Esophagus muscularis mucosa (tissue), 4 donors: Measurements from ENCODE around the gene MAP2K5. TPM values are rescaled to one million over a fixed set of nuclear protein-coding genes. Genes with fewer than 3 reads are reported as not detected.

Experiments used
- DNase-seq: peaks from one replicate; pipeline ENCODE4 v3.0.0-alpha.2; 2017; ENCODE audit errors: extremely low spot score
- H3K27ac ChIP-seq, 4 donors: fragments of 200-600 bp; sonication (generic); replicated peaks in 1 of 4; 1 replicate in 3 of 4; 2 replicates in 1 of 4; pipeline ENCODE4 v1.5.1; 2016 to 2019; ENCODE audit warnings: mild to moderate bottlenecking in 1 of 4
- H3K27me3 ChIP-seq, 4 donors: fragments of 200-600 bp; sonication (generic); one replicate each; pipeline versions ENCODE4 v1.5.1 to v1.6.0; 2016 to 2019
- H3K36me3 ChIP-seq, 4 donors: fragments of 200-600 bp; sonication (generic); one replicate each; pipeline ENCODE4 v1.5.1; 2016 to 2019
- H3K4me1 ChIP-seq, 4 donors: fragments of 200-600 bp; sonication (generic); one replicate each; pipeline ENCODE4 v1.5.1; 2016 to 2019
- H3K4me3 ChIP-seq, 4 donors: fragments of 200-600 bp; sonication (generic); 1 replicate in 2 of 4; 2 replicates in 2 of 4; pipeline ENCODE4 v1.5.1; 2016 to 2019; ENCODE audit warnings: mild to moderate bottlenecking in 4 of 4, moderate library complexity in 1 of 4
- H3K9me3 ChIP-seq, 4 donors: fragments of 200-600 bp; sonication (generic); 1 replicate in 3 of 4; 2 replicates in 1 of 4; pipeline ENCODE4 v1.5.1; 2016 to 2019
- CTCF ChIP-seq, 3 experiments: fragments of 200-600 bp in 2 of 3; fragments of 450-650 bp in 1 of 3; sonication (generic) in 2 of 3; IDR thresholded peaks; one replicate each; pipeline ENCODE4 v1.5.1; 2017 to 2019; ENCODE audit warnings: antibody characterized with exemption in 3 of 3, mild to moderate bottlenecking in 2 of 3, moderate library complexity in 1 of 3
- EP300 ChIP-seq: sonication (generic); formaldehyde crosslinking; IDR thresholded peaks from one replicate; pipeline ENCODE4 v1.6.1; 2017; ENCODE audit warnings: antibody characterized with exemption
- POLR2A ChIP-seq: fragments of 450-650 bp; IDR thresholded peaks from one replicate; pipeline ENCODE4 v1.6.1; 2017; ENCODE audit warnings: antibody characterized with exemption, moderate library complexity, mild to moderate bottlenecking, low read depth
- POLR2AphosphoS5 ChIP-seq, 2 donors: sonication (generic); formaldehyde crosslinking; IDR thresholded peaks; one replicate each; pipeline ENCODE4 v1.6.1; 2017; ENCODE audit warnings: antibody characterized with exemption in 2 of 2
- WGBS: methylation state at CpG from one replicate; pipeline ENCODE4 v1.1.5; 2018; 5-methylcytosine and 5-hydroxymethylcytosine counted together
- intact Hi-C: fragments of 100-400 bp; cut with DNase I; formaldehyde crosslinking; loops from one replicate; pipeline ENCODE4 v1.15.1; 2023
- total RNA-seq, 4 donors: library from RNA; depleted of rRNA; stranded (reverse); fragments of >200 nt; gene quantifications; one replicate each; pipeline versions ENCODE4 v1.1.0 to v1.2.1, GENCODE V29; 2016

MAP2K5 gene
- total RNA-seq, 4 donors from 2014 or later, result 7.8 to 11.9 (median 10.6) TPM

GRCh38 chr15:67732164-67732563 lies 189.7 kb downstream of the MAP2K5 start:
- no peaks in the 10 kb centered on the region for H3K9me3 ChIP-seq
- no peak for TF ChIP-seq POLR2AphosphoS5 (IDR thresholded peaks at IDR 0.05)
- no peak for TF ChIP-seq CTCF (IDR thresholded peaks at IDR 0.05)
- TF ChIP-seq POLR2A, result no peak
- no peak for TF ChIP-seq EP300
- DNase-seq, result no peak
- H3K27me3 ChIP-seq, result no peaks in the 10 kb centered on the region
- H3K36me3 ChIP-seq, result no peaks in the 10 kb centered on the region
- H3K27ac ChIP-seq, result no peak overlapping the region
- H3K4me3 ChIP-seq, result no peak overlapping the region
- H3K4me1 ChIP-seq, result peaks cover 0 to 20% (median 10%) of the 10 kb centered on the region in 4 donors
- intact Hi-C loops, result no loop called here

GRCh38 chr15:67732671-67733374 lies 190.3 kb downstream of the MAP2K5 start:
- no peak for DNase-seq
- H3K4me1 ChIP-seq, result peaks cover 0 to 20% (median 10%) of the 10 kb centered on the region in 4 donors
- no peaks in the 10 kb centered on the region for H3K36me3 ChIP-seq
- no peak overlapping the region for H3K4me3 ChIP-seq
- TF ChIP-seq POLR2AphosphoS5 (IDR thresholded peaks at IDR 0.05) (no peak), CTCF (IDR thresholded peaks at IDR 0.05) (no peak), POLR2A (no peak), EP300 (no peak)
- no peaks in the 10 kb centered on the region for H3K27me3 ChIP-seq
- intact Hi-C loops, result no loop called here
- H3K27ac ChIP-seq, result no peak overlapping the region
- 83% methylated on average over 14 of the region's 14 CpGs for WGBS
- no peaks in the 10 kb centered on the region for H3K9me3 ChIP-seq

- no peak for TF ChIP-seq EP300
- no peak for TF ChIP-seq POLR2A
- TF ChIP-seq CTCF (IDR thresholded peaks at IDR 0.05), result no peak
- TF ChIP-seq POLR2AphosphoS5 (IDR thresholded peaks at IDR 0.05), result no peak
- H3K4me3 ChIP-seq, result no peak overlapping the region
- H3K27me3 ChIP-seq, result no peaks in the 10 kb centered on the region
- H3K9me3 ChIP-seq, result no peaks in the 10 kb centered on the region
- H3K4me1 ChIP-seq, result peaks cover 0 to 20% (median 8%) of the 10 kb centered on the region in 4 donors
- no peaks in the 10 kb centered on the region for H3K36me3 ChIP-seq
- no peak overlapping the region for H3K27ac ChIP-seq
- intact Hi-C loops, result no loop called here
- 33% methylated on average over 2 of the region's 2 CpGs for WGBS
- DNase-seq, result no peak
Observed at GRCh38 chr15:67735896-67736295, 193.4 kb downstream of the MAP2K5 start.

GRCh38 chr15:67736810-67737209 lies 194.3 kb downstream of the MAP2K5 start:
- WGBS, result 97% methylated on average over 2 of the region's 2 CpGs
- Histone ChIP-seq H3K9me3 (no peaks in the 10 kb centered on the region), H3K36me3 (peaks cover 0 to 5% (median 0%) of the 10 kb centered on the region in 4 donors), H3K27me3 (no peaks in the 10 kb centered on the region), H3K27ac (no peak overlapping the region), H3K4me3 (no peak overlapping the region), H3K4me1 (peaks cover 0 to 11% (median 5%) of the 10 kb centered on the region in 4 donors)
- no peak for DNase-seq
- intact Hi-C loops, result no loop called here
- TF ChIP-seq CTCF (IDR thresholded peaks at IDR 0.05), result no peak
- no peak for TF ChIP-seq EP300
- TF ChIP-seq POLR2AphosphoS5 (IDR thresholded peaks at IDR 0.05), result no peak
- TF ChIP-seq POLR2A, result no peak

GRCh38 chr15:67738056-67738455 lies 195.6 kb downstream of the MAP2K5 start:
- WGBS, result 71% methylated on average over 4 of the region's 4 CpGs
- peaks cover 0 to 10% (median 2%) of the 10 kb centered on the region in 4 donors for H3K4me1 ChIP-seq
- intact Hi-C loops, result no loop called here

More at GRCh38 chr15:67738056-67738455, 195.6 kb downstream of the MAP2K5 start:
- H3K4me3 ChIP-seq, result no peak overlapping the region
- peaks cover 0 to 5% (median 0%) of the 10 kb centered on the region in 4 donors for H3K36me3 ChIP-seq
- H3K27ac ChIP-seq, result no peak overlapping the region
- H3K27me3 ChIP-seq, result no peaks in the 10 kb centered on the region
- DNase-seq, result no peak
- H3K9me3 ChIP-seq, result no peaks in the 10 kb centered on the region
- TF ChIP-seq EP300, result no peak
- TF ChIP-seq POLR2A, result no peak
- no peak for TF ChIP-seq POLR2AphosphoS5 (IDR thresholded peaks at IDR 0.05)
